ENCODE measurements around the gene CAV2. TPM values are rescaled to one million over a fixed set of nuclear protein-coding genes. Genes with fewer than 3 reads are reported as not detected.
A peak's percentile ranks its signal among the peaks of the same experiment; 100 is the strongest.

CAV2 gene
- total RNA-seq, 1 experiment from 2014 or later: 260 TPM

- Histone ChIP-seq H3K27ac (no peak overlapping the region), H3F3A (ENCODE audit: insufficient read depth, low read depth) (peaks cover 8% of the 10 kb centered on the region; the same call in 1 of the 2 replicates), H3K4me3 (no peak overlapping the region), H3K4me1 (replicated peaks; ENCODE audit: insufficient read depth) (peaks cover 22% of the 10 kb centered on the region), H2AFZ (no peak overlapping the region), H3K27me3 (ENCODE audit: insufficient read depth, low read depth) (no peaks in the 10 kb centered on the region), H3K9me3 (ENCODE audit: insufficient read depth, low read depth) (no peaks in the 10 kb centered on the region; the same call in 1 of the 2 replicates), H3K79me2 (ENCODE audit: low read depth) (no peaks in the 10 kb centered on the region), H3K4me2 (no peak overlapping the region), H4K20me1 (ENCODE audit: insufficient read depth) (no peaks in the 10 kb centered on the region), H3K36me3 (ENCODE audit: low read depth) (no peaks in the 10 kb centered on the region), H3K9me2 (ENCODE audit: insufficient read depth) (no peaks in the 10 kb centered on the region)
- ChIA-PET POLR2A (ENCODE audit: unreplicated experiment) (interaction anchor here (0.5 kb wide), 1 partner anchor 197 kb away, joined by 3 read pairs; no protein-coding TSS in a partner anchor), CTCF (no interaction called here)
- DNase-seq: no peak
- BruUV-seq (replicated peaks): no TSS peak
- intact Hi-C loops (cut with micrococcal nuclease; ENCODE audit: unreplicated experiment): no loop called here
- TF ChIP-seq CTCF (conservative IDR thresholded peaks at IDR 0.05): no peak
- TF ChIP-seq EZH2 (IDR thresholded peaks at IDR 0.05; ENCODE audit: low read depth): no peak
These were observed 19.4 kb downstream of the CAV2 start for GRCh38 chr7:116518961-116519360.

DNA sequence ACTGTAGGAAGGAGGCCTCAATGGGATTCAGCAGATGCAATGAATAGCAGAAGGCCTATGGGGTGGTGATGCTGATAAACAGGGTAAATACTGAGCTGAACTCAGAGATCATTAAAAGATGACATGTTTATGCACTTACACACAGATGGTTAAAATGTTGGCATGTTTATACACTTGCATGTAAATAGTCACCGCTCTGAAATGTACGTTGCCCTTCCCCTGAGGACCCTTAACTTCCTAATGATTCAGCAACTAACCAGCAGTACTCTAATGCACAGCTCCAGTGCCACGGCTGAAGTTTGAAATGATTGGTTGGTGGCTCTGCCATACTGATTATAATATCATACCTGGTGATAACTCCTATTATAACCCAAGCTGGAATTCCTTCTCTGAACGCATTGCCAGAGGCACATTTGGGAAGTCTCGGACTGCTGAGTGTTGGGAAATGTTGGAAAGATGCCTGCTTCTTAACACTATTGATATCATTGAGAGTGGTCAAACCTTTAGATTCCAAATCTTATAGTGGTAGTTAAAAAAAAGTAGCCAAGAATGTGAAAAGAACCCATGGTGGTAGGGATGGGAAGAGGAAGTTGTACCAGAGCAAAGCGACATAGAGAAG is 21.6 kb downstream of the CAV2 start:
- no peaks in the 10 kb centered on the region for H3K27me3 ChIP-seq (ENCODE audit: insufficient read depth, low read depth)
- peaks cover 16% of the 10 kb centered on the region; the same call in 1 of the 2 replicates for H3F3A ChIP-seq (ENCODE audit: insufficient read depth, low read depth)
- no peak for DNase-seq
- H3K4me1 ChIP-seq (replicated peaks; ENCODE audit: insufficient read depth): peaks cover 25% of the 10 kb centered on the region
- no peaks in the 10 kb centered on the region for H3K36me3 ChIP-seq (ENCODE audit: low read depth)
- H3K79me2 ChIP-seq (ENCODE audit: low read depth): peaks cover 6% of the 10 kb centered on the region; the same call in 1 of the 2 replicates
- BruUV-seq (replicated peaks): no TSS peak
- POLR2A ChIA-PET (ENCODE audit: unreplicated experiment): interaction anchor here (0.6 to 0.7 kb wide), 2 partner anchors 17 to 186 kb away, joined by 3 to 5 read pairs; no protein-coding TSS in a partner anchor
- H3K4me2 ChIP-seq: no peak overlapping the region
- H2AFZ ChIP-seq: no peak overlapping the region
- CTCF ChIA-PET: no interaction called here
- H3K27ac ChIP-seq: no peak overlapping the region
- intact Hi-C loops (cut with micrococcal nuclease; ENCODE audit: unreplicated experiment): no loop called here
- no peak overlapping the region for H3K4me3 ChIP-seq
- TF ChIP-seq EZH2 (IDR thresholded peaks at IDR 0.05; ENCODE audit: low read depth) (no peak), CTCF (conservative IDR thresholded peaks at IDR 0.05) (no peak)
- no peaks in the 10 kb centered on the region for H4K20me1 ChIP-seq (ENCODE audit: insufficient read depth)
- no peaks in the 10 kb centered on the region for H3K9me2 ChIP-seq (ENCODE audit: insufficient read depth)
- H3K9me3 ChIP-seq (ENCODE audit: insufficient read depth, low read depth): no peaks in the 10 kb centered on the region; the same call in 1 of the 2 replicates

GRCh38 chr7:116522247-116522646 is 22.7 kb downstream of the CAV2 start:
- ChIA-PET CTCF (interaction anchor here (1.0 kb wide), 1 partner anchor 262 kb away, joined by 19 read pairs; no protein-coding TSS in a partner anchor), POLR2A (ENCODE audit: unreplicated experiment) (interaction anchor here (0.5 to 0.7 kb wide), 7 partner anchors 38 to 342 kb away, joined by 3 to 5 read pairs (median 4); no protein-coding TSS in a partner anchor)
- H3K9me2 ChIP-seq (ENCODE audit: insufficient read depth): no peaks in the 10 kb centered on the region
- H3K27me3 ChIP-seq (ENCODE audit: insufficient read depth, low read depth): no peaks in the 10 kb centered on the region
- intact Hi-C loops (cut with micrococcal nuclease; ENCODE audit: unreplicated experiment): loop anchor here (1.0 kb wide), 2 partner anchors 10 to 79 kb away; no protein-coding TSS in a partner anchor
- no peaks in the 10 kb centered on the region for H4K20me1 ChIP-seq (ENCODE audit: insufficient read depth)
- no TSS peak for BruUV-seq (replicated peaks)
- peaks cover 21% of the 10 kb centered on the region; the same call in 1 of the 2 replicates for H3F3A ChIP-seq (ENCODE audit: insufficient read depth, low read depth)
- no peaks in the 10 kb centered on the region; the same call in 1 of the 2 replicates for H3K9me3 ChIP-seq (ENCODE audit: insufficient read depth, low read depth)
- H3K4me1 ChIP-seq (replicated peaks; ENCODE audit: insufficient read depth): peaks cover 32% of the 10 kb centered on the region
- peaks cover 17% of the 10 kb centered on the region for H3K79me2 ChIP-seq (ENCODE audit: low read depth)
- TF ChIP-seq CTCF (conservative IDR thresholded peaks at IDR 0.05): no peak
- no peak for TF ChIP-seq EZH2 (IDR thresholded peaks at IDR 0.05; ENCODE audit: low read depth)
- no peaks in the 10 kb centered on the region for H3K36me3 ChIP-seq (ENCODE audit: low read depth)
- H2AFZ ChIP-seq: no peak overlapping the region
- peak; percentile 32 to 77 for DNase-seq
- H3K4me2 ChIP-seq: peak overlapping the region; percentile 37; the same call in 1 of the 2 replicates
- H3K4me3 ChIP-seq: no peak overlapping the region
- peak overlapping the region; percentile 31 for H3K27ac ChIP-seq
